HL-60/S4 (cell line): ENCODE data around the gene LARP1B.
"Not testable (repeated sequence)": the region's sequence is repeated elsewhere in the genome, so short reads cannot be mapped to it uniquely, and the experiment has no call there.

Experiments used
- in situ Hi-C: fragments of 300-500 bp; cut with MboI; formaldehyde crosslinking; loops from 2 replicates; pipeline ENCODE4 v1.14.3; 2022; ENCODE audit warnings: low sequenced_read_pairs

Gene LARP1B

GRCh38 chr4:128220286-128221235 lies 159.4 kb downstream of the LARP1B start:
- in situ Hi-C loops = no loop called here

- in situ Hi-C loops = no loop called here
These were observed 160.5 kb downstream of the LARP1B start for GRCh38 chr4:128221586-128221985.

GRCh38 chr4:128225148-128225547 lies 164.0 kb downstream of the LARP1B start:
- in situ Hi-C loops = no loop called here

GRCh38 chr4:128227991-128228571 lies 167.0 kb downstream of the LARP1B start:
- in situ Hi-C loops = no loop called here

GRCh38 chr4:128228845-128229795 lies 168.0 kb downstream of the LARP1B start:
- in situ Hi-C loops = no loop called here

GRCh38 chr4:128232719-128233118 lies 171.6 kb downstream of the LARP1B start:
- in situ Hi-C loops = no loop called here

GRCh38 chr4:128234836-128235235 lies 173.7 kb downstream of the LARP1B start:
- in situ Hi-C loops = no loop called here

- in situ Hi-C loops = no loop called here
These were observed 179.9 kb downstream of the LARP1B start for GRCh38 chr4:128241019-128241418.

GRCh38 chr4:128241425-128241913 lies 180.4 kb downstream of the LARP1B start:
- in situ Hi-C loops = no loop called here

GRCh38 chr4:128241981-128242380 lies 180.9 kb downstream of the LARP1B start:
- in situ Hi-C loops = no loop called here

GRCh38 chr4:128242601-128243000 lies 181.5 kb downstream of the LARP1B start:
- in situ Hi-C loops = no loop called here

GRCh38 chr4:128244379-128244778 lies 183.3 kb downstream of the LARP1B start:
- in situ Hi-C loops = no loop called here

GRCh38 chr4:128245391-128245790 lies 184.3 kb downstream of the LARP1B start:
- in situ Hi-C loops = not testable (repeated sequence)

- in situ Hi-C loops = no loop called here
These were observed 186.8 kb downstream of the LARP1B start for GRCh38 chr4:128247906-128248305.

GRCh38 chr4:128249787-128250668 lies 188.9 kb downstream of the LARP1B start:
- in situ Hi-C loops = no loop called here

- in situ Hi-C loops = no loop called here
These were observed 194.8 kb downstream of the LARP1B start for GRCh38 chr4:128255906-128256305.

GRCh38 chr4:128256539-128256938 lies 195.4 kb downstream of the LARP1B start:
- in situ Hi-C loops = no loop called here

GRCh38 chr4:128258166-128258565 lies 197.1 kb downstream of the LARP1B start:
- in situ Hi-C loops = not testable (repeated sequence)

- in situ Hi-C loops = not testable (repeated sequence)
These were observed 198.8 kb downstream of the LARP1B start for GRCh38 chr4:128259889-128260288.
